Spleen (tissue), 7 donors: ENCODE measurements around the gene FAM83F.

ENCODE experiments used
- POLR2A ChIP-seq, 3 donors: fragments of 450-650 bp; IDR thresholded peaks; one replicate each; pipeline ENCODE4 v1.5.1; 2017; ENCODE audit warnings: antibody characterized with exemption in 3 of 3, mild to moderate bottlenecking in 1 of 3
- POLR2AphosphoS5 ChIP-seq, 3 donors: sonication (generic); formaldehyde crosslinking; IDR thresholded peaks; one replicate each; pipeline ENCODE4 v1.5.1; 2017; ENCODE audit warnings: antibody characterized with exemption in 3 of 3
- TF ChIP-seq, protein P1 (sequence below), 11 experiments: fragments of 200-600 bp in 7 of 11; fragments of 450-650 bp in 4 of 11; sonication (generic) in 4 of 11; IDR thresholded peaks in 8 of 11; conservative IDR thresholded peaks in 3 of 11; 1 replicate in 7 of 11; 2 replicates in 4 of 11; pipeline versions ENCODE4 v1.4.0 to v1.8.0; 2016 to 2021; ENCODE audit warnings: antibody characterized with exemption in 11 of 11, inconsistent platforms in 4 of 11, mild to moderate bottlenecking in 1 of 11
- donor health status: DM: no; HTN: no; CAD: no; lungs with moderate emphysema.
- donor health status: DM: no; HTN: no; CAD: no.
- donor health status: DM: no; HTN: no; CAD: no.

DNA sequence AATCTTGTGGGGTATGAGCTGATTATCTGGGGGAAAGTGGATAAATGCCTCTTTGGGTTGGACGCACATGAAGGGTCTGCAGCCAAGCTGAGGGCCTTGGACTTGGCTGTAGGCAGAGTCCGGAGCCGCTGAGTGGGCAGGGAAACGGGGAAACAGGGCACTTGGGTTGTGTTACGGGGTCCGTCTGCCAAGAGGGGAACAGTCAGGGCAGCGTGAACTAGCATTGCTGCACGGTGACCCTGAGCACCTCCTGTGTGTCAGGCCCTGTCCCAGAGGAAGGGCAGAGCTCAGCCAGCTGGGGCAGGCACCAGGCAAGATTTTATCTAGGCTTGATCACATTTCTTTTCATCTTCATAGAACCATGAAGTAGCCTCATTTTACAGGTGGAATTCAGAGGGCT, 11.9 kb downstream of the FAM83F start:
- TF ChIP-seq POLR2AphosphoS5 (IDR thresholded peaks at IDR 0.05) (peak; percentile 50 to 74 (median 63)), POLR2A (IDR thresholded peaks at IDR 0.05) (no peak)
- TF ChIP-seq, protein P1, sequence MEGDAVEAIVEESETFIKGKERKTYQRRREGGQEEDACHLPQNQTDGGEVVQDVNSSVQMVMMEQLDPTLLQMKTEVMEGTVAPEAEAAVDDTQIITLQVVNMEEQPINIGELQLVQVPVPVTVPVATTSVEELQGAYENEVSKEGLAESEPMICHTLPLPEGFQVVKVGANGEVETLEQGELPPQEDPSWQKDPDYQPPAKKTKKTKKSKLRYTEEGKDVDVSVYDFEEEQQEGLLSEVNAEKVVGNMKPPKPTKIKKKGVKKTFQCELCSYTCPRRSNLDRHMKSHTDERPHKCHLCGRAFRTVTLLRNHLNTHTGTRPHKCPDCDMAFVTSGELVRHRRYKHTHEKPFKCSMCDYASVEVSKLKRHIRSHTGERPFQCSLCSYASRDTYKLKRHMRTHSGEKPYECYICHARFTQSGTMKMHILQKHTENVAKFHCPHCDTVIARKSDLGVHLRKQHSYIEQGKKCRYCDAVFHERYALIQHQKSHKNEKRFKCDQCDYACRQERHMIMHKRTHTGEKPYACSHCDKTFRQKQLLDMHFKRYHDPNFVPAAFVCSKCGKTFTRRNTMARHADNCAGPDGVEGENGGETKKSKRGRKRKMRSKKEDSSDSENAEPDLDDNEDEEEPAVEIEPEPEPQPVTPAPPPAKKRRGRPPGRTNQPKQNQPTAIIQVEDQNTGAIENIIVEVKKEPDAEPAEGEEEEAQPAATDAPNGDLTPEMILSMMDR (IDR thresholded peaks at IDR 0.05 in 8 of 11, conservative IDR thresholded peaks at IDR 0.05 in 3 of 11), result no peak
